HG03108 (cell line): ENCODE results near the gene AGPAT3.

ENCODE experiments used
- ATAC-seq: cut with Tn5 transposase; IDR thresholded peaks from one replicate; pipeline ENCODE4 v1.9.1; 2021; ENCODE audit warnings: moderate library complexity; ENCODE audit not compliant: unreplicated experiment

AGPAT3 gene

GRCh38 chr21:43971992-43972255 lies 106.9 kb downstream of the AGPAT3 start:
- ATAC-seq, result no peak

GRCh38 chr21:43972850-43973633 lies 108.0 kb downstream of the AGPAT3 start:
- ATAC-seq, result no peak

DNA sequence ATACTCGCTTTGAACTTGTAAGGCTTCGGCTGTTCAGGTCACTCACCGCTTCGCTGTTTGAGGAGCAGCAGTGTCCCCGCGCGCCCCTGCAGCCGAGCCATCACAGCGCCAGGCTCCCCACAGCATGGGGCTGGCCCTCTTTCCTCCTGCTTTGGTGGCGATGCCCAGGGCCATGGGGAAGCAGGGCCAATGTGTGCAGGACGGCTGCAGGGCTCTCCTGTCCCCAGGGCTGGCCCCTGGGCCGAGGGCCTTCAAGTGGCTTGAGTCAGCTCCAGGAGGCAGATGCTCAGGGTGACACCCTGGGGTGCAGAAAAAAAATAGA lies 108.6 kb downstream of the AGPAT3 start:
- no peak for ATAC-seq

DNA sequence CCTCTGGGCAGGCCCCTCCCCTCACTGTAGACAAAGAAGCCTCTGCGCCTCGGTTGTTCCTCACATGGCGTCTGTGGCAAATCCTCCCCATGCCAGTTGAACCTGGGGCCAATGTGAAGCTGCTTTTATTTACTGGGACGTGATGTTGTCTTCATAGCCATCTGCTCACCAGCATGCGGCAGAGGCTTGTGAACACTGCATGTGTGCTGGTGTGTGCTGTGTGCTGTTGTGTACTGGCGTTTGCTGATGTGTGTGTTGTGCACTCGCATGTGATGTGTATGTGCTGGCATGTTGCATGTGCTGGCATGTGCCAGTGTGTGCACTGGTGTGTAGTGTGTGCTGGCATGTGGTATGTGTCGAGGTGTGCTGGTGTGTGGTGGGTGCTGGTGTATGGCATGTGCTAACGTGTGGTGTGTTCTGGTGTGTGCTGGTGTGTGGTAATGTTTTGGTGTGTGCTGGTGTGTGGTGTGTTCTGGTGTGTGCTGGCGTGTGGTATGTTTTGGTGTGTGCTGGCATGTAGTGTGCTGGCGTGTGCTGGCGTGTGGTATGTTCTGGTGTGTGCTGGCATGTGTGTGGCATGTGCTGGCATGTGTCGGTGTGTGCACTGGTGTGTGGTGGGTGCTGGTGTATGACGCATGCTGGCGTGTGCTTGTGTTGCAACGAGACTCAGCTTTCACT lies 109.9 kb downstream of the AGPAT3 start:
- no peak for ATAC-seq

DNA sequence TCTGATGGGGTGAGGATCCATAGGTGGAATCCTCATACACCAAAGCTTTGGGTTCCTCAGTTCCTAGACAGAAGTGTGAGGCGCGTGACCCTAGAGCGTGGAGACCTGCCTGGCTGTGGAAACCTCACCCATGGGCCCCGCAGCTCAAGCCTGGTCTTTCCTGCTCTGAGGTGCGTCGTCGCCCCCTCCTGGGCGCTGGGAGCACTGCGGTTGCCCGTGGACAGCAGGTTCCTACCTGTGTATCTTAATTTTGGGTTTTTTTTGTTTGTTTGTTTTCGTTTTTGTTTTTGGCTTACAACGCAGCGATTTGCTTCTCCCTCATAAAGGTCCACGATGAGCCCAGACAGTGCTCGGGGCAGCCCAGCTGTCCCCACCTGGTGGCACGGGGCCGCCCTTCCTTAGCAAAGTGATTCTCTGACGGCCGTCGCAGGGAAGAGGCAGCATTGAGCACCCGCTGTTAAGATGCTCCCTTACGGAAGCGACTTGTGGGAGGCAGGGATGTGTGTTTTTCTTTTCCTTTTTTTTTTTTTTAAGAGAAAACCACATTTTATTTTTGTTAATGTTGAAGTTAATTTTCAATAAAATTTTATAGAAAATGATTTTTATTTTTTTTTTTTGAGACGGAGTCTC lies 110.6 kb downstream of the AGPAT3 start:
- ATAC-seq, result no peak

- ATAC-seq, result no peak
These were observed 111.6 kb downstream of the AGPAT3 start for GRCh38 chr21:43976661-43977060.

DNA sequence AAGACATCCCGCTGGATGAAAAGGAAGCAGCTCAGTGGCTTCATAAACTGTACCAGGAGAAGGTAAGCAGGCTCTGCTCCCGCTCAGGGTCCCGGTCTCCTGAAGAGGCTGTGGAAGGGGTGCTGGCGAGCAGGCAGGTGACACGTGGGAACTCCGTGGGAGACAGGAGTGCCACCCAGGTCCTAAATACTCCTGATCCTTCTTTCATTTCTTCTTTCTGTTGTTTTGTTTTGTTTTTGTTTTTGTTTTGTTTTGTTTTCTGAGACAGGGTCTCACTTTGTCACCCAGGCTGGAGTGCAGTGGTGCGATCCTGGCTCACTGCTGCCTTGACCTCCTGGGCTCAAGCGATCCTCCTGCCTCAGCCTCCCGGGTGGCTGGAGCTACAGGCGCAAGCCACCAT lies 113.0 kb downstream of the AGPAT3 start:
- no peak for ATAC-seq

DNA sequence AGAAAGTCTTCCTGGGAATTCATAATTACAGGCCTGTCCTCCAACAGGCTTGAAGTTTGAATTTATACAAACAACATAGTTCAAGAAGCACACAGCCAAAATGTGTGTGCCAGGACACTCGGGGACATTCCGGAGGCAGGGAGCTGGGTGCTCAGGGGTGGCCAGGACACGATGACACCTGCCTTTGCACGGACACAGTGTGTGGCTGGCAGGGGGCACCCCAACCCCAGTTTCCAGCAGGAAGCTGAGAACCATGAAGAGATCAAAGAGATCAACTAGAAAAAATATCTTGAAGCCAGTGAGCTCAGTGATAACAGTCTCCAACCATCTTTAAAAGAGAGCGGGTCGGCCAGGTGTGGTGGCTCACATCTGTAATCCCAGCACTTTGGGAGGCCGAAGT lies 114.6 kb downstream of the AGPAT3 start:
- ATAC-seq, result no peak

DNA sequence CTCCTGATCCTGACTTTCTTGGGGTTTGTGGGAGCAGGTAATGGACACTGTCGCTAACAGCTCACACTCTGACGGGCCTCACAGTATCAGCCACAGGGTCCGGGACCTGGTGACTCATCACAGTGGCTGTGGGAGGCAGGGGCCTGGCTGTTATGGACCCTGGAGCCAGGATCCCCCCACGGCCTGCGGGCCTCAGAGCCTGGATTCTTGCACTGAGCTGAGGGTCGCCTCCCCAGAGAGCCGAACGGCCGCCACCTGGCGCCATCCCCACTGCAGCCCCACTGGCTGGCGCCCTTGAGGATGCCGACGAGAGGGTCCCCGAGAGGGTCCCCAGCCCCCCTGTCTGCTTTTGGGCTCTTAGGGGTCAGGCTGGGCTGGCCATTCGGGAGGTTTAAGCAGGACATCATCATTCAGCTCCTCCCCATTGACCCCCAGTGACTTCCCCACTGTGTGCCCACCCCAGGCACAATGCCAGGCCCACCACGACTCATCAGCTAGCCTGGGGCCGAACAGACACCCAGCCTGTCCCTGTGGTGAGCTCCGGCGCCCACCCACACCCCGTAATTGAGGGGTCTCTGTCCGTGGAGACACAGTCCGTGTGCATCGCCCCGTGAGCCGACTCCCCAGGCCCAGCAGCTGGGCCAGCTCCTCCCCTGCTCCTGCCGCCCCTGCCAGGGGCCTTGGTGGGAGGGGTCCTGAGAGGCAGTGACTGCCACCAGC lies 116.3 kb downstream of the AGPAT3 start:
- ATAC-seq, result no peak

DNA sequence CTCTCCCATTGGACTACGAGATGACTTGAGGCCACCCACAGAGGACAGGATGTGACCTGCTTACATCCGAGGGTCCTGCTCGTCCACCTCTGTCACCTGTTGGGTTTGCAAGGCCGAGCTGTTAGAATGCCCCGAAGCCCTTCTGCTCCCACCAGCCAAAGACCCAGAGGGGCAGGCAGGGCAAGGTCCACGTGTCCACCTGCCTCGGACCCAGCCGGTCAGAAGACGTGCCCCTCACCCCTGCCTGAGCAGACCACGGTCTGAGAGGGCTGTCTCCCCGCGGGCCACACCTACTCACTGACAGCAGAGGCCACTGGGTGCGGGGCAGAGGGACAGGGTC lies 116.8 kb downstream of the AGPAT3 start:
- ATAC-seq, result no peak

- ATAC-seq, result no peak
These were observed 117.6 kb downstream of the AGPAT3 start for GRCh38 chr21:43982489-43983078.

DNA sequence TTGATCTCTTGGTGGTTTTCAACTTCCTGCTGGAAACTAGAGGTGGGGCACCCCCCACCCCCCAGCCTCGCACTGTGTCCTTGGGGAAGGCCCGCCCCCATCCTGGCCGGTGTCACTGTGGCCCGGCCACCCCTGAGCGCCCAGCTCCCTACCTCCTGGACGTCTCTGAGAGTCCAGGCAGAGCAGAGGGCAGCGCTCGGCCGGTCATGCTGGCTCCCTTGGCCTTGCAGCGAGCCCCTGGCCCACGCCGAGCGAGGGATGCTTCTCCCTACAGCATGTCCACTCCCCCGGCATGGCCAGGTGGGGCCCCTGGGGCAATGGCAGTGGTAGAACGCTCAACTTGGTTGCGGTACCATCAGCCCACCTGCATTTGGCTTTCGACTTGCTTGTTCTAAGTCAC lies 118.4 kb downstream of the AGPAT3 start:
- ATAC-seq, result no peak

GRCh38 chr21:43983860-43984420 lies 118.9 kb downstream of the AGPAT3 start:
- no peak for ATAC-seq

DNA sequence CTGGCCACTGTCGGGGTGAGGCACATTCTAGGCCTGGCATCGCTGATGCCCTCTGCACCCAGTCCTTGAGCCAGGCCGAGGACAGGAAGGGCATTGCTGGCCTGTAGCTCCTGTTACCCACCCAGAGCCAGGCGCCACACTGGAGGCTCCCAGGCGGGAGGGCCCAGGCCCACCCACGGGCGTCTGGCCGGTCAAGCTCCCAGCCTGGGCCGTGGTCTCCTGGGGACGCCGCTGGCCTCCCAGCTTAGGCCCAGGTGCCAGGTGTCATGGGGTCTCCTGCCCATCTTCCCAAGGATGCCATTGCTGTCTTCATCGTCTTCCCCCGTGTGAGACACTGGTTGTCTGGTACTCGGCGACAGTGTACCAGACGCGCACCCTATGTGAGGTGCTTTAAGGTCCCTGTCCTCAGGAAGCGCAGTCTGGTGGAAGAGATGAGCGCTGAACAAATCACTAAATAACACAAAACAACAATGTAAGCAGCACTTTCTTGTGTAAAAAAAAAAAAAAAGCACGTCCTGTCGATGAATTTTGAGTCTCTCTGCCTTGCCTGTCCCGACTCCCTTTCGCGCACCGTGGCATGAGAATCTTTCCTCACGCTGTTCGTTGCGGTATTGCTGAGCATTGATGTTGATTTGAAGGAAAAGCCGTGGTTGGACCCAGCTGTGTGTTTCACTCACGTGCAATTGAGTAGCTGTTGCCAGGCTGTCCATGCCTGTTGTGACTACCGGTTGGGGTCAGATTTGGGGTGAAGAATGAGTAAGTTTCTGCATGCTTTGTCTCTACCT lies 120.1 kb downstream of the AGPAT3 start:
- no peak for ATAC-seq

DNA sequence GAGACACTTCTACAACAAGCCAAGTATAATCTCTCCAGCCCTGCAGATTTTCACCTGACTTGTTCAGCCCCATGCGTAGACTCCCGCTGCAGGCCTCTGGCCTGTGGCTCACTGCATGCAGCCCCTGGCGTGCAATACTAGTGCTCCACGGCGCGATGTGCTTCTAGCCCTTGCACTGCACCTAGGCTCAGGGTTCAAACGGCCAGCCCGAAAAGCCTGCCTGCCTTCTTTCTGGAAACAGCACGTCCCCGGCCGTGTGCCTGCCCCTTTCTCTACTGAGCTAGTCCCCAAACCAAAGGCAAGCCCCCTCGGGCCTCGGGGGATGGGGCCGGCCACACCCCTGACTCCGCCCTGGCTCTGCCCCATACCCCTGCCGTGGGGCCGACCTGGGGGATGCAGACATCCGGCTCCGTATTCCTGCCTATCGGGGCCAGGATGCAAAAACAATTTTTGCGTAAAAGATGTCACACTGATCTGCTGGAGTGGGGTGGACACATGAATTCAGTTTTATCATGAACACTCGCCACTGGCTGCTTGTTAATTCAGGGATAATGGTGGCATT lies 120.7 kb downstream of the AGPAT3 start:
- no peak for ATAC-seq

GRCh38 chr21:43986544-43987451 lies 121.8 kb downstream of the AGPAT3 start:
- ATAC-seq, result no peak

- no peak for ATAC-seq
These were observed 122.5 kb downstream of the AGPAT3 start for GRCh38 chr21:43987509-43987908.

DNA sequence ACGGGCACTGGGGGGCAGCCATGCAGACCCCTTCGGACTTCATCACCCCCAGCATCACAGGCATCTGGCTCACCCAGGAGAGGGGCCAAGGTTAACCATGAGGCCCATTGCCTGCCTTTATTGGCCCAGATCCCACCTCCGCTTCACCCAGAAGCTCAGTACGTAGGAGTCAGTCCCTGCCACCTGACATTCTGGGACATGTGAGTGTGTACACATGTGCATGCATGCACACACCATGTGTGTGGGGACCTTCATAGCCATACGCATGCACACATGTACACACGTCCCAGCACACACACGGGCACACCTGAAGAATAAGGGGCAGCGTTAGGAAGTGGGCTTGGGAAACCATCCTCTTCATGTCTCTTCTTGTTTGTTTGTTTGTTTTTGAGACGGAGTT lies 123.0 kb downstream of the AGPAT3 start:
- ATAC-seq, result no peak
